Activated naive CD4-positive, alpha-beta T cell treated with anti-CD3 and anti-CD28 coated beads, Interleukin-2, amount 10 ng/mL, durations not matched to agents 7 days and 5 days (primary cell): Measurements from ENCODE around the gene FRG2B.
"Not testable (repeated sequence)": the region's sequence is repeated elsewhere in the genome, so short reads cannot be mapped to it uniquely, and the experiment has no call there.

Experiments
- CTCF ChIA-PET: fragments of 350-600 bp; sonication (Branson Sonifier 250); formaldehyde crosslinking; loops from one replicate; lab custom pipeline; 2021; ENCODE audit warnings: antibody characterized with exemption; lab: Charles Lee
- DNase-seq: peaks from one replicate; pipeline ENCODE4 v3.0.0-alpha.2; 2020
- H3K27ac Mint-ChIP-seq: one replicate; pipeline ENCODE4 v1.8.0; 2021; ENCODE audit warnings: mild to moderate bottlenecking, moderate library complexity, mixed read lengths
- H3K27me3 Mint-ChIP-seq: one replicate; pipeline ENCODE4 v1.8.0; 2021; ENCODE audit warnings: mild to moderate bottlenecking, mixed read lengths
- H3K36me3 Mint-ChIP-seq: one replicate; pipeline ENCODE4 v1.8.0; 2021; ENCODE audit warnings: mixed read lengths
- H3K4me1 Mint-ChIP-seq: one replicate; pipeline ENCODE4 v1.8.0; 2021; ENCODE audit warnings: mixed read lengths
- H3K4me3 Mint-ChIP-seq: one replicate; pipeline ENCODE4 v1.8.0; 2021; ENCODE audit warnings: mild to moderate bottlenecking, moderate library complexity, mixed read lengths
- H3K9me3 Mint-ChIP-seq: one replicate; pipeline ENCODE4 v1.8.0; 2021; ENCODE audit warnings: mixed read lengths

FRG2B gene

GRCh38 chr10:133626695-133627094, at the start of gene FRG2B:
Gene FRG2B (minus strand): TSS chr10:133626795. CDS start chr10:133626742, 53 bp downstream.
- H3K4me3 Mint-ChIP-seq, H3K27ac Mint-ChIP-seq, H3K9me3 Mint-ChIP-seq, H3K4me1 Mint-ChIP-seq, H3K36me3 Mint-ChIP-seq, DNase-seq, CTCF ChIA-PET: not testable (repeated sequence)
- peaks cover 16% of the 10 kb centered on the region for H3K27me3 Mint-ChIP-seq

- H3K4me1 Mint-ChIP-seq, H3K27me3 Mint-ChIP-seq, H3K9me3 Mint-ChIP-seq, CTCF ChIA-PET, H3K4me3 Mint-ChIP-seq, DNase-seq, H3K36me3 Mint-ChIP-seq, H3K27ac Mint-ChIP-seq: not testable (repeated sequence)
Measured at GRCh38 chr10:133667446-133667845, 40.9 kb upstream of the FRG2B start.

- H3K4me1 Mint-ChIP-seq, CTCF ChIA-PET, H3K9me3 Mint-ChIP-seq, H3K36me3 Mint-ChIP-seq, DNase-seq, H3K4me3 Mint-ChIP-seq: not testable (repeated sequence)
- peak overlapping the region; percentile 31 for H3K27ac Mint-ChIP-seq
- H3K27me3 Mint-ChIP-seq, result peaks cover 22% of the 10 kb centered on the region
Measured at GRCh38 chr10:133663544-133664160, 37.1 kb upstream of the FRG2B start.

GRCh38 chr10:133661122-133661521, 34.5 kb upstream of the FRG2B start:
- H3K4me1 Mint-ChIP-seq, H3K9me3 Mint-ChIP-seq, H3K4me3 Mint-ChIP-seq, H3K27ac Mint-ChIP-seq, H3K36me3 Mint-ChIP-seq, CTCF ChIA-PET, DNase-seq: not testable (repeated sequence)
- peaks cover 22% of the 10 kb centered on the region for H3K27me3 Mint-ChIP-seq

- H3K36me3 Mint-ChIP-seq, CTCF ChIA-PET, H3K9me3 Mint-ChIP-seq, H3K4me1 Mint-ChIP-seq, H3K27ac Mint-ChIP-seq, H3K4me3 Mint-ChIP-seq, DNase-seq: not testable (repeated sequence)
- H3K27me3 Mint-ChIP-seq, result peaks cover 22% of the 10 kb centered on the region
Measured at GRCh38 chr10:133660516-133660915, 33.9 kb upstream of the FRG2B start.

GRCh38 chr10:133657276-133657675, 30.7 kb upstream of the FRG2B start:
- H3K4me3 Mint-ChIP-seq, H3K9me3 Mint-ChIP-seq, CTCF ChIA-PET, DNase-seq, H3K36me3 Mint-ChIP-seq, H3K27ac Mint-ChIP-seq, H3K4me1 Mint-ChIP-seq: not testable (repeated sequence)
- peaks cover 13% of the 10 kb centered on the region for H3K27me3 Mint-ChIP-seq

- DNase-seq, result peak; percentile 38
- H3K36me3 Mint-ChIP-seq, H3K27ac Mint-ChIP-seq, H3K4me1 Mint-ChIP-seq, CTCF ChIA-PET, H3K27me3 Mint-ChIP-seq, H3K9me3 Mint-ChIP-seq, H3K4me3 Mint-ChIP-seq: not testable (repeated sequence)
Measured at GRCh38 chr10:133648872-133649455, 22.4 kb upstream of the FRG2B start.

GRCh38 chr10:133647075-133647748, 20.6 kb upstream of the FRG2B start:
- peak; percentile 23 for DNase-seq
- H3K4me1 Mint-ChIP-seq, H3K9me3 Mint-ChIP-seq, H3K27me3 Mint-ChIP-seq, H3K27ac Mint-ChIP-seq, H3K4me3 Mint-ChIP-seq, CTCF ChIA-PET, H3K36me3 Mint-ChIP-seq: not testable (repeated sequence)

GRCh38 chr10:133637846-133638235, 11.2 kb upstream of the FRG2B start:
- H3K36me3 Mint-ChIP-seq, H3K27ac Mint-ChIP-seq, H3K9me3 Mint-ChIP-seq, DNase-seq, CTCF ChIA-PET, H3K4me1 Mint-ChIP-seq, H3K27me3 Mint-ChIP-seq: not testable (repeated sequence)
- peak overlapping the region; percentile 33 for H3K4me3 Mint-ChIP-seq

GRCh38 chr10:133637202-133637845, 10.7 kb upstream of the FRG2B start:
- peak overlapping the region; percentile 12 for H3K4me3 Mint-ChIP-seq
- H3K4me1 Mint-ChIP-seq, H3K9me3 Mint-ChIP-seq, DNase-seq, H3K36me3 Mint-ChIP-seq, H3K27ac Mint-ChIP-seq, H3K27me3 Mint-ChIP-seq, CTCF ChIA-PET: not testable (repeated sequence)

- H3K4me1 Mint-ChIP-seq, H3K9me3 Mint-ChIP-seq, H3K36me3 Mint-ChIP-seq, H3K27me3 Mint-ChIP-seq, H3K27ac Mint-ChIP-seq, CTCF ChIA-PET, DNase-seq, H3K4me3 Mint-ChIP-seq: not testable (repeated sequence)
Measured at GRCh38 chr10:133630723-133631249, 4.2 kb upstream of the FRG2B start.

- CTCF ChIA-PET, H3K9me3 Mint-ChIP-seq, H3K27ac Mint-ChIP-seq, DNase-seq, H3K36me3 Mint-ChIP-seq, H3K4me3 Mint-ChIP-seq, H3K4me1 Mint-ChIP-seq: not testable (repeated sequence)
- H3K27me3 Mint-ChIP-seq, result peaks cover 25% of the 10 kb centered on the region
Measured at GRCh38 chr10:133622544-133622943, 4.1 kb downstream of the FRG2B start.

GRCh38 chr10:133618851-133619250, 7.7 kb downstream of the FRG2B start:
- DNase-seq, result no peak
- Mint-ChIP-seq H3K4me1 (no peaks in the 10 kb centered on the region), H3K9me3 (no peaks in the 10 kb centered on the region), H3K27me3 (peaks cover 25% of the 10 kb centered on the region), H3K36me3 (peaks cover 1% of the 10 kb centered on the region), H3K27ac (no peak overlapping the region), H3K4me3 (no peak overlapping the region)
- CTCF ChIA-PET, result interaction anchor here (2.5 kb wide), 1 partner anchor 181 kb away, joined by 6 read pairs; no protein-coding TSS in a partner anchor

- no peak for DNase-seq
- Mint-ChIP-seq H3K27ac (no peak overlapping the region), H3K4me1 (no peaks in the 10 kb centered on the region), H3K36me3 (no peaks in the 10 kb centered on the region), H3K9me3 (no peaks in the 10 kb centered on the region), H3K4me3 (no peak overlapping the region), H3K27me3 (peaks cover 21% of the 10 kb centered on the region)
- CTCF ChIA-PET, result interaction anchor here (1.0 to 1.1 kb wide), 2 partner anchors 13 to 179 kb away, joined by 4 read pairs; no protein-coding TSS in a partner anchor
Measured at GRCh38 chr10:133617196-133617595, 9.4 kb downstream of the FRG2B start.
